OCI-LY1 (cell line): ENCODE measurements around the gene NFKBIL1.

ENCODE experiments used
- EZH2 ChIP-seq: fragments of 200-600 bp; sonication (generic), shearing (Covaris generic); IDR thresholded peaks from 2 replicates; pipeline ENCODE4 v1.8.0; 2017; ENCODE audit warnings: borderline replicate concordance, mixed run types, mild to moderate bottlenecking, antibody characterized with exemption, low read length, moderate library complexity, mixed read lengths
- TF ChIP-seq, protein P1 (sequence below): fragments of 200-600 bp; sonication (generic), shearing (Covaris generic); IDR thresholded peaks from 2 replicates; pipeline ENCODE4 v1.5.1; 2017; ENCODE audit warnings: mild to moderate bottlenecking, antibody characterized with exemption, low read length, moderate library complexity, mixed read lengths

DNA sequence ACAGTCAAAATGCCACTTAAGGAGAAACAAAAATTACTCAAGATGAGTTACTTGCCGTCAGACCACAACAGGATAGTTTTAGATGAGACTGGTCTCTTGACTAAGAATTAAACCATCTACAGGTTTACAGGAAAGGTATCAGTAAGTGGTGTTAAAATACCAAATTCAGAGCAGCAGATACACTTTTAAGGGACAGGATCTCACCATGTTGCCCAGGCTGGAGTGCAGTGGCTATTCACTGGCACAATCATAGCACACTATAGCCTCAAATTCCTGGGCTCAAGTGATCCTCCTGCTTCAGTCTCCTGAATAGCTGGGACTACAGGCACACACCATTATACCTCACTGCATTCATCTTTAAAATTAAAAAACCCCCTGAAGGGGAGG lies 14.0 kb upstream of the NFKBIL1 start:
- TF ChIP-seq, protein P1, sequence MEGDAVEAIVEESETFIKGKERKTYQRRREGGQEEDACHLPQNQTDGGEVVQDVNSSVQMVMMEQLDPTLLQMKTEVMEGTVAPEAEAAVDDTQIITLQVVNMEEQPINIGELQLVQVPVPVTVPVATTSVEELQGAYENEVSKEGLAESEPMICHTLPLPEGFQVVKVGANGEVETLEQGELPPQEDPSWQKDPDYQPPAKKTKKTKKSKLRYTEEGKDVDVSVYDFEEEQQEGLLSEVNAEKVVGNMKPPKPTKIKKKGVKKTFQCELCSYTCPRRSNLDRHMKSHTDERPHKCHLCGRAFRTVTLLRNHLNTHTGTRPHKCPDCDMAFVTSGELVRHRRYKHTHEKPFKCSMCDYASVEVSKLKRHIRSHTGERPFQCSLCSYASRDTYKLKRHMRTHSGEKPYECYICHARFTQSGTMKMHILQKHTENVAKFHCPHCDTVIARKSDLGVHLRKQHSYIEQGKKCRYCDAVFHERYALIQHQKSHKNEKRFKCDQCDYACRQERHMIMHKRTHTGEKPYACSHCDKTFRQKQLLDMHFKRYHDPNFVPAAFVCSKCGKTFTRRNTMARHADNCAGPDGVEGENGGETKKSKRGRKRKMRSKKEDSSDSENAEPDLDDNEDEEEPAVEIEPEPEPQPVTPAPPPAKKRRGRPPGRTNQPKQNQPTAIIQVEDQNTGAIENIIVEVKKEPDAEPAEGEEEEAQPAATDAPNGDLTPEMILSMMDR: no peak
- TF ChIP-seq EZH2: no peak
